ENCODE results near the gene L2HGDH. TPM values are rescaled to one million over a fixed set of nuclear protein-coding genes. Genes with fewer than 3 reads are reported as not detected.

Gene L2HGDH
- total and polyA plus RNA-seq, 9 of the 15 experiments (the other 6 are each of a cell fraction or from before 2014, with no cell fraction given) = 1.7 to 16.1 (median 10.5) TPM

GRCh38 chr14:50339178-50339804 is 27.3 kb upstream of the L2HGDH start:
- no peak overlapping the region for H2AFZ ChIP-seq (ENCODE audit: low read depth, low read length)
- 43% methylated on average over 2 of the region's 3 CpGs for whole genome bisulfite sequencing (ENCODE audit: insufficient coverage, low coverage, missing lambda C conversion rate)
- intact Hi-C loops (cut with micrococcal nuclease) (no loop called here), in situ Hi-C loops (cut with MboI) (loop anchor here (25.0 kb wide), 1 partner anchor 448 kb away; no protein-coding TSS in a partner anchor)
- no peaks in the 10 kb centered on the region for H3K27me3 ChIP-seq (ENCODE audit: control insufficient read depth in 2 of 2, insufficient read depth in 2 of 2, low read length in 2 of 2)
- no peak for FAIRE-seq
- no TSS peak for BruUV-seq (replicated peaks)
- CTCF ChIA-PET (ENCODE audit: low intra/inter-chr PET ratio) = no interaction called here
- no peaks in the 10 kb centered on the region for H4K20me1 ChIP-seq (replicated peaks; ENCODE audit: control insufficient read depth, insufficient read depth, low read length)
- H3K4me2 ChIP-seq (ENCODE audit: insufficient read depth, low read length) = no peak overlapping the region
- peaks cover 7% of the 10 kb centered on the region; the same call in 1 of the 3 replicates for H3K36me3 ChIP-seq (ENCODE audit: control insufficient read depth, insufficient read depth, low read length)
- H3K9me3 ChIP-seq (replicated peaks; ENCODE audit: control insufficient read depth, insufficient read depth, low read depth, low read length) = no peaks in the 10 kb centered on the region
- H3K79me2 ChIP-seq (ENCODE audit: control insufficient read depth, insufficient read depth, low read length) = no peaks in the 10 kb centered on the region
- ATAC-seq = no peak
- POLR2A ChIA-PET = interaction anchor here (0.6 kb wide), 1 partner anchor 9 kb away, joined by 3 read pairs; no protein-coding TSS in a partner anchor
- H3K4me3 ChIP-seq = no peak overlapping the region
- DNase-seq (ENCODE audit: extremely low read depth in 1 of 4, low spot score in 3 of 4) = no peak
- no peak overlapping the region for H3K9ac ChIP-seq (ENCODE audit: insufficient read depth in 1 of 2, low read depth in 2 of 2, low read length in 2 of 2)
- no peak overlapping the region for H3K27ac ChIP-seq (ENCODE audit: extremely low read depth, low read depth, low read length)
- H3K4me1 ChIP-seq (replicated peaks in 1 of 2; ENCODE audit: control insufficient read depth in 2 of 2, insufficient read depth in 2 of 2, low read length in 2 of 2) = peaks cover 0 to 16% of the 10 kb centered on the region in 2 experiments; a peak in 3 of 5 replicates
- TF ChIP-seq SLC30A9 (CRISPR knock-in tag; IDR thresholded peaks at IDR 0.05) (no peak), EHMT2 (IDR thresholded peaks at IDR 0.05) (no peak), PHB2 (IDR thresholded peaks at IDR 0.05; ENCODE audit: low read depth) (no peak)
- H3K9me1 ChIP-seq (ENCODE audit: control insufficient read depth, insufficient read depth, low read length) = no peaks in the 10 kb centered on the region

- ATAC-seq (no peak), FAIRE-seq (no peak), DNase-seq (ENCODE audit: extremely low read depth in 1 of 4, low spot score in 3 of 4) (no peak)
- Histone ChIP-seq H3K27me3 (ENCODE audit: control insufficient read depth in 2 of 2, insufficient read depth in 2 of 2, low read length in 2 of 2) (no peaks in the 10 kb centered on the region), H3K4me2 (ENCODE audit: insufficient read depth, low read length) (no peak overlapping the region), H2AFZ (ENCODE audit: low read depth, low read length) (no peak overlapping the region), H3K79me2 (ENCODE audit: control insufficient read depth, insufficient read depth, low read length) (no peaks in the 10 kb centered on the region), H4K20me1 (replicated peaks; ENCODE audit: control insufficient read depth, insufficient read depth, low read length) (no peaks in the 10 kb centered on the region), H3K9me3 (replicated peaks; ENCODE audit: control insufficient read depth, insufficient read depth, low read depth, low read length) (no peaks in the 10 kb centered on the region), H3K9ac (ENCODE audit: insufficient read depth in 1 of 2, low read depth in 2 of 2, low read length in 2 of 2) (no peak overlapping the region; a peak in 1 of 4 replicates), H3K9me1 (ENCODE audit: control insufficient read depth, insufficient read depth, low read length) (no peaks in the 10 kb centered on the region), H3K27ac (ENCODE audit: extremely low read depth, low read depth, low read length) (no peak overlapping the region), H3K36me3 (ENCODE audit: control insufficient read depth, insufficient read depth, low read length) (peaks cover 7% of the 10 kb centered on the region; the same call in 1 of the 3 replicates), H3K4me1 (replicated peaks in 1 of 2; ENCODE audit: control insufficient read depth in 2 of 2, insufficient read depth in 2 of 2, low read length in 2 of 2) (peaks cover 0 to 13% of the 10 kb centered on the region in 2 experiments; a peak in 3 of 5 replicates), H3K4me3 (no peak overlapping the region)
- CTCF ChIA-PET (ENCODE audit: low intra/inter-chr PET ratio) = no interaction called here
- no TSS peak for BruUV-seq (replicated peaks)
- in situ Hi-C loops (cut with MboI) (loop anchor here (25.0 kb wide), 1 partner anchor 449 kb away; no protein-coding TSS in a partner anchor), intact Hi-C loops (cut with micrococcal nuclease) (no loop called here)
- WGBS (ENCODE audit: insufficient coverage, low coverage, missing lambda C conversion rate) = 42% methylated on average over 2 of the region's 2 CpGs
- POLR2A ChIA-PET = no interaction called here
- TF ChIP-seq ZFP91 (CRISPR knock-in tag; IDR thresholded peaks at IDR 0.05) (no peak), ERF (CRISPR knock-in tag; IDR thresholded peaks at IDR 0.05) (no peak), C11orf30 (IDR thresholded peaks at IDR 0.05; ENCODE audit: low read depth) (no peak), SAFB (IDR thresholded peaks at IDR 0.05; ENCODE audit: borderline replicate concordance, low read depth, low read length) (no peak), RREB1 (CRISPR knock-in tag; IDR thresholded peaks at IDR 0.05) (no peak), ZNF133 (CRISPR knock-in tag; IDR thresholded peaks at IDR 0.05) (no peak)
Observed at GRCh38 chr14:50338587-50338986, 26.6 kb upstream of the L2HGDH start.
